Stimulated activated CD4-positive, alpha-beta T cell treated with anti-CD3 and anti-CD28 coated beads, Interleukin-15, amount 100 ng/mL, for 24 hours (primary cell): Measurements from ENCODE around the gene TCP11.

Experiments used
- DNase-seq: peaks from one replicate; pipeline ENCODE4 v3.0.0-alpha.2; 2020

TCP11 gene

DNA sequence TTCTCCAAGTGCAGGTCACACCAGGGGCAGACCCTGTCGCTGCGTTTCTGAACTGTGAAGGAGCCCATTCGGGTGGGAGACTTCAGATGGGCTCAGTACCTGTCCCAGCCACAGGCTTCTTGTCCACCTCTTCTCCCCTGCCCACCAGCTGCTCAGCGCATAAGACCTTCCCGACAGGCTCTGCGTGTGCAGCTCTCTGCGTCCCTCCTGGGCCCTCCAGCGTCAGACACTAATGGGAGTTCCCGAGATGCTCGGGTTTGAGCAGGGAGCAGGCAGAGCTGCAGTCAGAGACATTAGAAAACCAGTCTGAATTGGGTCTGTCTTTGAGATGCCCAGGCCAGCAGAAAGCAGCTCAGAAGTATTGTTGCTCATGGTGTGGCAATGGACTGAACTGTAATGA is 50.4 kb downstream of the TCP11 start:
- no peak for DNase-seq

GRCh38 chr6:35089935-35090505 is 51.1 kb downstream of the TCP11 start:
- no peak for DNase-seq

- no peak for DNase-seq
Observed at GRCh38 chr6:35089216-35089934, 51.8 kb downstream of the TCP11 start.

DNA sequence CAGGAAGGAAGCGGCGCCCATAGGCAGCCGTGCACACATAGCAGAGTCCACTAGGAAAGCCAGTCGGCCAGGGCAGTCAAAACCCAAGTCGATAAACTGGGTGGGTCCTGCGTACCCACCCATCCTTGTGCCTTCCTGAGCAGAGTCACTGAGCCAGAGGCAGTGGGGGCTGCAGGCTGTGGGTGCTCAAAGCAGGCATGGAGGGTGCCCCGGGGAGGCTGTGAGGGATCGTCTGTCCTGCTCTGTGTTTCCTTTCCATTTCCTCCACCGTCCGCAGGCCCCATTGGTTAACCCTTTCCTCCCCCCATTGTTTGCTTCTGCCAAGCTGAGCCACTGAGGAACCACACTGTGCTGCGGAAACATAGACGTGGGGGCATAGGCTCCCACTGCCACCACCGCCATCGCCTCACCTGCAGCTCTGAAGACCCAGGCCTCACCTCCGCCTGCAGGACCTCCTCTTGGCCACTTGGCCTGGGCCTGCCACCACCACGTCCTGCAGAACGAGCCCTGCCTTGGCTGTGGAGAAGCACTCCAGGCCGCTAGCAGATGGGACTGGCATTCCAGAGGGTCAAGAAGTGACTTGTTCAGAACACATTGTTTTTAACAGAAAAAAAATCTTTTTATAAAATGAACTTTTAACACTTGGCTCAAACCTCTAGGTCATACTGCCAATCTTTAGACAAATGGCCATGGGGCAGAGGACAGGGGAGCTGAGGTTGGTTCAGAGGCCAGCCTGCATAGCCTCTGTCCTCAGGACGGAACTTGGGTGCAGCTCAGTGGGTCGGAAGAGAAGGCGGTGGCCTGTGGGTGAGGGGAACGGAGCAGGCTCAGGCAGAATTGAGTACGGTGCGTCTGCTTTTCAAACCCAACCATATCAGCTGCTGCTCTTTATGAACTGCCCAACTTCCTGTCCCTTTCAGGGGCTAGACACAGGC is 52.6 kb downstream of the TCP11 start:
- DNase-seq: no peak

- no peak for DNase-seq
Observed at GRCh38 chr6:35087361-35088280, 53.5 kb downstream of the TCP11 start.

DNA sequence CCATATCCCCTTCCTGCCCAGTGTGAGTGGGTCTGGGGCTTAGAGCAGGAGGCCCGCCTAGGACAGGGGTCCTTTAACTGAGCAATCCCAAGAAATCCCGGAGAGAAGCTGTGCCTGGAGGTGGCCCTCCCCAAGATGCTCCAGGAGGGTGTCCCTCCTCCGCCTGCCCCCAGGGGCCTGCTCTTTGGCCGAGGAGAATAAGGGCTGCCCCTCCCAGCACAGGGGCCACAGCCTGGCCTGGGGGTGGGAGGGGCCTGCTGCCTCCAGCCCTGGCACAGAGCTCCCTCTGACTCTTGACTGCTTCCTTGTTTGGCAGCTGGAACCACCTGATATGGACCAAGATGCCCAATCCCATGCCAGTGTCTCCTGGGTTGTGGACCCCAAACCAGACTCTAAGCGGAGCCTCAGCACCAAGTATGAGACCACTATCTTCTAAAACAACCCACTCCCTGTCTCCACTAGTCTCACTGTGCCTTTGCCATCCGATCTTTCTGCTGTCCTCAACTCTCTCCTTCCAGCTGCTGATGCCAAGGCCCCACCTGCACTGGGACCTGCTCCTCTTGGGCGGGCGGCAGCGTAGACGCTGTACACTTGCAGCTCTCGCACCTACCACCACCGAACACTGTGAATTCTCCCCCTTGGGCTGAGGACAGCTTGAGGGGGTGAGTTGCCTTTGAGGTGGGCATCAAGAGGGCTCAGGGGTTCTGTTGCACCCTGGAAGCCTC is 54.3 kb downstream of the TCP11 start:
- no peak for DNase-seq

DNA sequence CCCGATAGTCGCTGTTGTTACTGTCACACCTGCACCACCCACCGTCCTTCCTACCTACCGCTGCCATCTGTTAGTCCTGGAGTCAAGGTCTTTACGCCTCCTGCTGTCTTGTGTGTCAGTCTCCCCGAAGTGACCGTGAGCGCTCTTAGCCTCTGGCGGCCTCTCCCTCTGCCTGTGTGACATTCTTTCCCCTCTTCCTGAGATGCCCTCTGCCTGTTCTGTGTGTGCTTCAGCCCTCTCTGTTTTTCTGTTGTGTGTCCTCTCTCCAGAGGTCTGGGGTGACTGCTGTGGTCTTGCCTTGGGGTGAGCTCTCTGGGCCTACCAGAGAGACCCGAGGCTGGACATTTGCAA is 54.9 kb downstream of the TCP11 start:
- no peak for DNase-seq

DNA sequence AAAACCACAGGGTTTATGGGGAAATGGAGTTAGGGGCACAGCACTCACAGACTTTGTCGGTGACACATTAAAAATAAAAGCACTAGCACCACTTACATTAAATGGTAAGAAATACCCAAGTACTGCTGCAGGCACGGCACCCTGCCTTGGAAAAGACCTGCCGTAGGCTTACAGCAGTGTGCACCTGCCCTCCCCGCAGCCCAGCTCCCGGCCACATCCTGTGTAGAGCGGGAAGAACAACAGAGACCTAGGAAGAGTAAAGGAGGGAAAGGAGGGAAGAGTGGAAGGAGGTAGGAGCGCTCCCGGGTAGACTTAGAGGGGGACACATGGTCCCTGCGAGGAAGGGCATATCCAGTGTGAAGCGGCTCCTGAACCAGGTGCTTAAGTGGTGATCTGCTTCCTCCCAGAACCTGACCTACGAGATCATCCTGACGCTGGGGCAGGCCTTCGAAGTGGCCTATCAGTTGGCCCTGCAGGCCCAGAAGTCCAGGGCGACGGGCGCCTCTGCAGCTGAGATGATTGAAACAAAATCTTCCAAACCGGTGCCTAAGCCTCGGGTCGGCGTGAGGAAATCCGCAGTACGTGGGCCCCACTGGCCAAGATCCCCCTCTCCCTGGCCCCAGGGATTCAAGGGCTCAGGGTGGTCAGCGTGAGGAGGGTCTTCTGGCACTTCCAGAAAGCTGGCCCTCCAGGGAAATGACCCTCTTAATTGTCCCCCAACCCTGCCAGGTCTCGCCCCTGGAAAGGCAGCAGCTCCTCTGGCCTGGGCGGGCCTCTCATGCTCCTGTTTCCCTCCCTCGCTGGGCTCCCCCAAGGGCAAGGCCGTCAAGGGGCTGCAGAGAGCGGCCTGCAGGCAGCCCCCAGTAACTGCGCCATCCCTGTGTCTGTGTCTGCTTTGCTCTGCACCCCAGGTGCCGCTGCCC is 55.5 kb downstream of the TCP11 start:
- DNase-seq: no peak

DNA sequence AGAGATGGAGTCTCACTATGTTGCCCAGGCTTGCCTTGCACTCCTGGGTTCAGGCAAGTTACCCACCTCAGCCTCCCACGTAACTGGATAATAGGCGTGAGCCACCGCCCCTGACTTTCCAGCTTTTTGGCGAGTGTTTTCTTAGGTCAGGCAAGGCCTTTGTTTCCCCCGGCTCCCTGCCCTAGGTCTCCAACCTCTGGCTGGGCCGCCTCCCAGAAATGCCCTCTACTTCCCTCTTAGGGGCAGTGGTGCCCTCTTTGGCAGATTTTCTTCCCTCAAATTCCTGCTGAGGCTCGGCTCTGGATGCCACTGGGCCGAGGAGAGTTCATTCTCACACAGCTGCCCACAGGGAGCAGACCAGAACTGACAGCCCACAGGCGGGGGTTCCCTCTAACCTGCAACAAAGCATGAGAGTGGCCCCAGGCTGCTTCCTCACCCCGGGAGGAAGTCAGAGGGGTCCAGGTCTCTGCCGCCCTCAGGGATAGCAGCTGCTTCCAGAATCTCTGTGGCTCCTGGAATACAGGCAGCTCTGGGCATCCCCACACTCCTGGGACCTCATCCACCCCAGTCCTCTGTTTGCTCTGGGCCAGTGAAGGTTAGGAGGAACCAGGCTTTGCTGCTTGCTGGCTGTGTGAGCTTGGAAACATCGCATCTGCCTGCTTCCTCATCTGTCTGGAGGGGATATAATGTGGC is 56.5 kb downstream of the TCP11 start:
- DNase-seq: no peak

- DNase-seq: no peak
Observed at GRCh38 chr6:35084041-35084491, 57.1 kb downstream of the TCP11 start.

DNA sequence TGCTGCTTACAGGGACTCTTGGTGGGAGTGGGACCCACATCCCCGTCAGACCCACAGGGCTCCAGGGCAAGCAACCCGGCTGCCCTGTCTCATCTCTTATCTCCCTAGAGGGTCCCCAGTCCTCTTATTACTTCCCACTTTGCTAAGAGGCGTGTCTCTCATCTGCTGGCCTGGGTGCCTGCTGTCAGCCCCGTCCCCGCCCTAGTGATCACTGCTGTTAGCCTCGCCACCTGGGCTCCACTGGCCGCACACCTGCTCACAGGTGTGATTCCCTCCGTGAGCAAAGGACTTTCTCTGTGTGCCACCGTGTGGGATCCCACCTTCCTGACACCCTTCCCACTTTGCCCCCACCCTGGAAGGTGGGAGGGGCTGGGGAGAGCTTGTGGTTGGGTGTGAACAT is 57.6 kb downstream of the TCP11 start:
- no peak for DNase-seq

GRCh38 chr6:35082733-35083403 is 58.3 kb downstream of the TCP11 start:
- DNase-seq: no peak

DNA sequence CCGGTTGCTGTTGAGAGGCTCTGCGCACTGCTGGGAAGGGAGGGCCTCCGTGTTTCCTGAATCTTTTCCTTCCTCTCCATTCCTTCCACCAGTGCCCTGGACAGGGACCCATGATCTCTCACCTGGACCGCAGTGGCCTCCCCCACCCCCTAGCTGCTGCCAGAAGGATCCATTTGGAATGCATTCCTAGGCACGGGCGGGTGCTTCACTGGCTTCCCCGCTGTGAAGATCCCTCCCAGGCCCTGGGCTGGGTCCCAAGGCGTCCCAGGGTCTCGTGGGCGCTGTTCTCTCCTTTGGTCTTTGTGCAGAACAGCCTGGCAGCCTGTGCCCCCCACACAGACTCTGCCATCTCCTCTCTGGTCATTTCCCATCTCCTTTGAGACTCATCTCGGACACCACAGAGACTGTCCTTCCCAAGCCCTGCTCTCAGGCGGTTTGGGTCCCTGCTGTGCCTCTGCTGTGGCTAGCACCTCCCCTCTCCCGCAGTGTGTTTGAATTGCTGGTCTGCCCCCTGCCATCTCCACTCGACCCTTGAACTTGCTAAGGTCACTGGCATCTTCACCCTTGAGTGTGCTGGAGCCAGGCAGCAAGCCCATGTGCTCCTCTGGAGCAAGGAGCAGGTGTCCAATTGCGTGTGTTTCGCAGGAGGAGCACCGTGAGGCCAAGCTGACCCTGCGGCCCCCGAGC is 59.0 kb downstream of the TCP11 start:
- DNase-seq: no peak

- DNase-seq: no peak
Observed at GRCh38 chr6:35081426-35081851, 59.7 kb downstream of the TCP11 start.

DNA sequence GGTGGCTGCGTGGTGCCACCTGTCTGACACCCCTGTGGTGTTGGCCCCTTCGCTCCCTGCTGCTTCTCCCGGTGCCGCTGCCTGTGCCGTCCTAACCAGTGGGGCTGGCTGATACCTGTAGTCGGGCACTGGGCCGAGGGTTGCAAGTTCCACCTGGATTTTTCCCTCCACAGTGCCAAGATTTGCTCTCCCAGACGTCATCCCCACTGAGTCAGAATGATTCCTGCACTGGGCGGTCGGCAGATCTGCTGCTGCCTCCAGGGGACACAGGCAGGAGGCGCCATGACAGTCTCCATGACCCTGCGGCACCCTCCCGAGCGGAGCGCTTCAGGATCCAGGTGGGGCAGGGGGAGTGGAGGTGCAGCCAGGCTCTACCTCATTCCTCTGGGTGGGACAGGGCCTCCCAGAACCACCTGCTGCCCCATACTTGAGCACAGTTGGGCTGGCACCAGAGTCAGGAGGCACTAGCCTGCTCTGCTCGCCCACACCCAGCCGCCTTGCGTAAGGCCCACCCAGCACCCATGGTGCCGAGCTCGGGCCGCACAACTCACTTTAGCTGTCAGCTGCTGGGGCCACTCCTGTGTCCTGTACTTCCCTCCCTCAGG is 60.2 kb downstream of the TCP11 start:
- no peak for DNase-seq

DNA sequence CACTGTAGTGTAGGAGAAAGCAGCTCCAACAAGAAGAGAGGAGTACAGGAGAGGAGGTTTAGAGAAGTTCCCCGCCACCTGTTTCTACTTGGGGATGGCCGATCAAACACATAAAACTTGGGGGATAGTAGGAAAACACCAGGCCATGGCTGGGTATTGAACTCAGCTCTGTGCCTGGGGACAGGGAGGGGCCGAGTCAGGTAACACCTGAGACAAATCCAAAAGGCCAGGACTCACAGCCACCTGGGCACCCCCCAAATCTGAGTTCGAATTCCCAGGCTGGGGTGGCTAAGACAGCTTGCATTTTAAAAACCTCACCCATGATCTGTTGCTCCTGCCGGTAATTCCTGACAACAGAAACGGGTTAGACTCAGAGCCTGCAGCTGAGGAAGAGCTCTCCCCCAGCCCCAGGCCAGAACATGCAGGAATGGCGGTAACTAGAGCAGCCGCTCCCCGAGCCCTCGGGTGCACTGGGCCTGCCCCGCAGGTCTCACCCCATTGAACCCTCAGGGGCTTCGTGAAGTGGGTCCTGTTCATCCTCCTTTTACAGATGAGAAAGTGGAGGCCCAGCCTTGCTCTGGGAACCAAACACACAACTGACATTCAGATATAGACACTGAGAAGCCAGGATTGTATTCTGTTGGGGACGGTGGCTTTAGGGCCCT is 61.0 kb downstream of the TCP11 start:
- DNase-seq: no peak

GRCh38 chr6:35079311-35080000 is 61.7 kb downstream of the TCP11 start:
- no peak for DNase-seq
